ENCODE measurements around the gene CTSO. TPM values are rescaled to one million over a fixed set of nuclear protein-coding genes. Genes with fewer than 3 reads are reported as not detected.

CTSO gene
- total and polyA plus RNA-seq, 8 donors: 1.2 to 41.7 (median 5.7) TPM

- WGBS, 5 donors: 29 to 48% (median 42%) methylated on average over 4 of the region's 4 CpGs
- no peaks in the 10 kb centered on the region for H3K36me3 ChIP-seq
- H3K4me3 ChIP-seq: no peak overlapping the region
- no peaks in the 10 kb centered on the region for H3K9me3 ChIP-seq
- TF ChIP-seq CTCF (IDR thresholded peaks at IDR 0.05): no peak
- TF ChIP-seq POLR2A (IDR thresholded peaks at IDR 0.05): no peak
- no peak for TF ChIP-seq POLR2AphosphoS5 (IDR thresholded peaks at IDR 0.05)
- TF ChIP-seq EP300 (IDR thresholded peaks at IDR 0.05): no peak
- peak in 1 of 2 donors; percentile 36 for DNase-seq
- intact Hi-C loops (cut with DNase I; ENCODE audit: low total_unique reads): no loop called here
- peaks cover 0 to 23% (median 15%) of the 10 kb centered on the region in 4 donors for H3K4me1 ChIP-seq
- H3K27ac ChIP-seq: peak overlapping the region in 2 of 5 donors; percentile 97 to 99
- H3K27me3 ChIP-seq: no peaks in the 10 kb centered on the region
These were observed 1.3 kb upstream of the CTSO start for GRCh38 chr4:155954939-155955338.

GRCh38 chr4:155954118-155954685 lies 536 bp upstream of the CTSO start:
- WGBS, 5 donors: 70 to 83% (median 77%) methylated on average over 11 of the region's 11 CpGs
- TF ChIP-seq POLR2AphosphoS5 (IDR thresholded peaks at IDR 0.05): no peak
- TF ChIP-seq EP300 (IDR thresholded peaks at IDR 0.05): no peak
- TF ChIP-seq POLR2A (IDR thresholded peaks at IDR 0.05): no peak
- no peak for TF ChIP-seq CTCF (IDR thresholded peaks at IDR 0.05)

GRCh38 chr4:155952501-155952901 lies 1.2 kb downstream of the CTSO start:
- no peaks in the 10 kb centered on the region for H3K9me3 ChIP-seq
- no peaks in the 10 kb centered on the region for H3K36me3 ChIP-seq
- H3K27me3 ChIP-seq: no peaks in the 10 kb centered on the region
- peaks cover 0 to 23% (median 15%) of the 10 kb centered on the region in 4 donors for H3K4me1 ChIP-seq
- no peak for TF ChIP-seq POLR2AphosphoS5 (IDR thresholded peaks at IDR 0.05)
- no peak for TF ChIP-seq EP300 (IDR thresholded peaks at IDR 0.05)
- no peak for TF ChIP-seq CTCF (IDR thresholded peaks at IDR 0.05)
- no peak for TF ChIP-seq POLR2A (IDR thresholded peaks at IDR 0.05)
- intact Hi-C loops (cut with DNase I; ENCODE audit: low total_unique reads): no loop called here
- peak overlapping the region; percentile 58 to 88 (median 72) for H3K4me3 ChIP-seq
- DNase-seq: no peak
- 47 to 60% (median 56%) methylated on average over 6 of the region's 6 CpGs for WGBS, 5 donors
- H3K27ac ChIP-seq: peak overlapping the region in 4 of 5 donors; percentile 95 to 100 (median 98)

More at GRCh38 chr4:155954118-155954685, 536 bp upstream of the CTSO start:
- Histone ChIP-seq H3K4me3 (peak overlapping the region; percentile 58 to 88 (median 72)), H3K27me3 (no peaks in the 10 kb centered on the region), H3K27ac (peak overlapping the region; percentile 95 to 100 (median 99)), H3K4me1 (peaks cover 0 to 23% (median 15%) of the 10 kb centered on the region in 4 donors), H3K9me3 (no peaks in the 10 kb centered on the region), H3K36me3 (no peaks in the 10 kb centered on the region)
- peak in 1 of 2 donors; percentile 23 for DNase-seq
- intact Hi-C loops (cut with DNase I; ENCODE audit: low total_unique reads): no loop called here

GRCh38 chr4:155950461-155950860 lies 3.2 kb downstream of the CTSO start:
- DNase-seq: no peak
- TF ChIP-seq POLR2A (IDR thresholded peaks at IDR 0.05): no peak
- TF ChIP-seq POLR2AphosphoS5 (IDR thresholded peaks at IDR 0.05): no peak
- no peak for TF ChIP-seq CTCF (IDR thresholded peaks at IDR 0.05)
- TF ChIP-seq EP300 (IDR thresholded peaks at IDR 0.05): no peak
- Histone ChIP-seq H3K4me1 (peaks cover 0 to 23% (median 15%) of the 10 kb centered on the region in 4 donors), H3K27ac (no peak overlapping the region), H3K9me3 (no peaks in the 10 kb centered on the region), H3K36me3 (no peaks in the 10 kb centered on the region), H3K4me3 (no peak overlapping the region), H3K27me3 (no peaks in the 10 kb centered on the region)
- intact Hi-C loops (cut with DNase I; ENCODE audit: low total_unique reads): no loop called here
- WGBS, 5 donors: 76 to 89% (median 82%) methylated on average over 6 of the region's 6 CpGs

Measured in stomach (tissue), 9 donors.